LNCaP clone FGC (cell line): Measurements from ENCODE around the gene AXIN2.

Experiments
- DNase-seq: peaks from one replicate; pipeline ENCODE4 v3.0.0-alpha.2; 2011; ENCODE audit warnings: low read depth
- H3K4me3 ChIP-seq: 2 replicates; pipeline ENCODE4 v1.5.1; 2011; ENCODE audit warnings: mild to moderate bottlenecking, low read depth, low read length, control low read depth
- CTCF ChIP-seq: IDR thresholded peaks from 2 replicates; pipeline ENCODE4 v1.5.1; 2012; ENCODE audit warnings: mild to moderate bottlenecking; ENCODE audit not compliant: control insufficient read depth, insufficient read depth; ENCODE audit errors: extremely low read depth

Gene AXIN2

DNA sequence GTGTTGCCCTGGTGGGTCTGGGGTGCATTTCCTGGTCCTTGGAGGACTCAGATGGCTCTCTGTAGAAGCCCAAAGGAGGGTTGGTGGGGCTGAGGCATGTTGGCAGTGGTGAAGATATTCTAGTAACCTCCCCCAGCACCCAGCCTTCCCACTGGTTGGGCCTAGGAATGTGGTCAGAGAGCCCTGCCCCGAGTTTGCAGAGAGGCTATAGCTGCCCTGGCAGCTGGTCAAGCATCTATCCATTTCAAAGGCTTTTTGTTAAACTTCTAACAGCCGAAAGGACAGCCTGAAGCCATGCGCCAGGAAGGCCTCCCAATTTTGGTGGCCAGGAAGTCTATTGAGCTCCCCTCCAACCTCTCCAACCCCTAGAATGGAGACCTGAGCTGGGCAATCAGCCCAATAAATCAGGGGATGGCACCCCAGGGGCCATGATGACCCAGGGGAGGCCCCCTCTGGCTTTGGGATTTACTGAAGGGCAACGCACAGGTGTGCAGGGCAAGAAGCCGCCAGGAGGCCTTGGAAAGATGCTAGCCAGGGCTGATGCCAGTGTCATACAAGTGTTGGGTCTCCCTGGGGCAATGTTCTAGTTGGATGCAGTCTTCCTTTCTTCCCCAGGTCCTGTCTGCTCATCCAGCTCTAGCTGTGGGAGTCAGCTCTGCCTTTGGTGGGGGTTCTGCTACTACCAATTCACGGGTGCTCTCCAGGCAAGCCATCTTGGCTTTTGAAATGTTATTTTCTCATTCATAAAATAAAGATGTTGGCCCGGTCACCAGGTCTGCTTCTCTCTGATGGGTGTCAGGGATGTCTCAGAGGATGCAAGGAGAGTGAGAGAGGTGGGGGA is 30.9 kb upstream of the AXIN2 start:
- H3K4me3 ChIP-seq: no peak overlapping the region
- no peak for DNase-seq
- no peak for TF ChIP-seq CTCF

DNA sequence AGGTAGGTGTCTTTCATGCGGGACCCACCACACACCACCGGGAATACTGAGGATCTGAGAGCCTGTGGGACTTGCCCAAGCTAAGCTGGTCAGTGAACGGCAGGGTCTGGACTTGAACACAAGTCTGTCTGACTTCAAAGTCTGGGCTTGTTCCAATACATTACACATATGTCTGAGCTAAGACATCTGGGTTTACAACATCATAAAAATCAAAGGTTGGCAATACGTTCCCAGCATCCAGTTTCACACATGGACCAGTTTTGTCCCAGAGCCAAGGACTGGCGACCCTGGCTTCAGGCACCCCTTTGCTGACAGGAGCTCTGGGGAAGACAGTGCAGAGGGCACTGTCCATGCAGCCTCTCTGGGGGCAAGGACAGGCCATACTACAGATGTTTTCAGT is 27.9 kb upstream of the AXIN2 start:
- no peak overlapping the region for H3K4me3 ChIP-seq
- no peak for TF ChIP-seq CTCF
- DNase-seq: peak; percentile 33

GRCh38 chr17:65588181-65588808 is 26.8 kb upstream of the AXIN2 start:
- peak; percentile 23; the same call in 1 of the 2 replicates for TF ChIP-seq CTCF
- DNase-seq: peak; percentile 19
- H3K4me3 ChIP-seq: no peak overlapping the region

- H3K4me3 ChIP-seq: no peak overlapping the region
- DNase-seq: no peak
- no peak for TF ChIP-seq CTCF
Measured at GRCh38 chr17:65587534-65588180, 26.2 kb upstream of the AXIN2 start.

- H3K4me3 ChIP-seq: no peak overlapping the region
- no peak for DNase-seq
- TF ChIP-seq CTCF: no peak
Measured at GRCh38 chr17:65586899-65587298, 25.5 kb upstream of the AXIN2 start.

DNA sequence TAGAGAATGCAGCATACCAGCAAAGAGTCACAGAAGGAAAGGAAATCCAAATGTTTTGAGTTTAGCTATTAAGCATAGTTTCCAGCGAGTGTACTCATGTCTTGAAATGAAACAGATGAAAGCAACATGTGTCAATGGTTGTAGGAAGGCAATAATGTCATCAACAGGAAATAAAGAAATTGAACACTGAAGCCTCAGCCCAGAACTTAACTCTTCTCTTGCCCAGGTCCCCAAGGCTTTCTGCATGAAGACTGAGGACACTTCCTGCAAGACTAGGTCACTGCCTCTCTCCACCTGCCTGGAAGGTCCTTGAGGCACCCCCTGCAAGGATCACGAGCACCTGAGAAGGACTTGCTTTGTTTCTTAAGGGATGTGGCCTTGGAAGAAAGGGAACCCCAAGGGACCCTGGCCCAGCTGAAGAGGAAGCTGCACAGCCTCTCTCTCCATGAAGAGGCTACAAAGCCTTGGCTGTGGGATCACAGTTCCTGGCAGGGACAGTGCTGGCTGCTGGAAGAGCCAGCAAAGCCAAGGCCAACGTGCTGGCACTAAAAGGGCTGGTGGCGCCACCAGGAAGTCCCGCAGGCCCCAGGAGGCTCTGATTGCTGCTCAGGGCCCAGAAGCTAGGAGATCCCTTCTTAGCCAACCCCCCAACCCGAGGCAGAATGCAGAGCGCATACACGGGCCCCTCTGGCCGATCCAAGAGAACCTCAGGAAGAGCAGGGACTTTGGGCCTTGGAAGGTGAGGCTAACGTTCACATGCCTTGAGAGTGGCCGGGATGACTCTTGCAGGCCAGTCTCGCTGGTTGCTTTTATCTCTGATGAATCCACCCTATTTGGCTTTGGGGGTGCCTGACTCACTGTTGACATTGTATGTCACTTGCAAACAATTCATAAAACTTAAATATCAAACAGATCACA is 23.4 kb upstream of the AXIN2 start:
- DNase-seq: no peak
- TF ChIP-seq CTCF: no peak
- no peak overlapping the region for H3K4me3 ChIP-seq
